Coronary artery (tissue), 2 donors: ENCODE results near the gene IP6K1.

Experiments
- DNase-seq: peaks from one replicate; pipeline ENCODE4 v3.0.0-alpha.2; 2017; ENCODE audit warnings: low spot score
- H3K27ac ChIP-seq, 2 donors: fragments of 200-600 bp; sonication (generic); one replicate each; pipeline ENCODE4 v1.5.1; 2016 to 2019
- H3K4me3 ChIP-seq: fragments of 200-600 bp; sonication (generic); 2 replicates; pipeline ENCODE4 v1.5.1; 2016; ENCODE audit warnings: mild to moderate bottlenecking, moderate library complexity
- CTCF ChIP-seq: fragments of 200-600 bp; sonication (generic); IDR thresholded peaks from one replicate; pipeline ENCODE4 v1.5.1; 2019; ENCODE audit warnings: antibody characterized with exemption

The IP6K1 gene

GRCh38 chr3:49681232-49681522 lies 105.2 kb downstream of the IP6K1 start:
- H3K27ac ChIP-seq, result no peak overlapping the region
- TF ChIP-seq CTCF, result no peak
- DNase-seq, result no peak
- H3K4me3 ChIP-seq, result no peak overlapping the region

- DNase-seq, result no peak
- Histone ChIP-seq H3K27ac (no peak overlapping the region), H3K4me3 (no peak overlapping the region)
- no peak for TF ChIP-seq CTCF
Observed at GRCh38 chr3:49680493-49681231, 105.7 kb downstream of the IP6K1 start.

- no peak for DNase-seq
- TF ChIP-seq CTCF, result no peak
Observed at GRCh38 chr3:49675912-49676311, 110.4 kb downstream of the IP6K1 start.

GRCh38 chr3:49674497-49674983 lies 111.8 kb downstream of the IP6K1 start:
- TF ChIP-seq CTCF, result no peak
- Histone ChIP-seq H3K27ac (peak overlapping the region; percentile 84 to 97), H3K4me3 (peak overlapping the region; percentile 99)
- DNase-seq, result no peak

More at GRCh38 chr3:49675912-49676311, 110.4 kb downstream of the IP6K1 start:
- Histone ChIP-seq H3K4me3 (no peak overlapping the region), H3K27ac (no peak overlapping the region)
